ENCODE results near the gene NPIPB8.
"Not testable (repeated sequence)": the region's sequence is repeated elsewhere in the genome, so short reads cannot be mapped to it uniquely, and the experiment has no call there.

NPIPB8 gene

DNA sequence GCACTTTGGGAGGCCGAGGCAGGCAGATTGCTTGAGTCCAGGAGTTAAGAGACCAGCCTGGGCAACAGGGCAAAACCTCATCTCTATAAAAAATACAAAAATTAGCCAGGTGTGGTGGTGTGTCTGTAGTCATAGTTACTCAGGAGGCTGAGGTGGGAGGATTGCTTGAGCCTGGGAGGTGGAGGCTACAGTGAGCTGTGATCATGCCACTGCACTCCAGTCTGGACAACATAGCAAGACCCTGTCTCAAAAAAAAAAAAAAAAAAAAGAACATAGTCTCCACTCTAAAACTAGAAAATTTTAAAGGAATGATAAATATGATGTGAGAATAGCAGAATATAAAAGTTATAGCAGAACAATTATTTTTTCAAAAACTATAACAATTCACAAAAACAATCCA, 17.5 kb upstream of the NPIPB8 start:
- H3K4me3 ChIP-seq (ENCODE audit: low read length); H3K36me3 ChIP-seq (ENCODE audit: control insufficient read depth, low read depth, low read length); H3K27me3 ChIP-seq (ENCODE audit: control insufficient read depth, insufficient read depth, low read length); H3K4me1 ChIP-seq (ENCODE audit: control insufficient read depth, low read depth, low read length); H3K9me3 ChIP-seq (ENCODE audit: control insufficient read depth, low read depth, low read length); H3K27ac ChIP-seq (ENCODE audit: low read length); H3K9ac ChIP-seq (ENCODE audit: low read length): not testable (repeated sequence)

DNA sequence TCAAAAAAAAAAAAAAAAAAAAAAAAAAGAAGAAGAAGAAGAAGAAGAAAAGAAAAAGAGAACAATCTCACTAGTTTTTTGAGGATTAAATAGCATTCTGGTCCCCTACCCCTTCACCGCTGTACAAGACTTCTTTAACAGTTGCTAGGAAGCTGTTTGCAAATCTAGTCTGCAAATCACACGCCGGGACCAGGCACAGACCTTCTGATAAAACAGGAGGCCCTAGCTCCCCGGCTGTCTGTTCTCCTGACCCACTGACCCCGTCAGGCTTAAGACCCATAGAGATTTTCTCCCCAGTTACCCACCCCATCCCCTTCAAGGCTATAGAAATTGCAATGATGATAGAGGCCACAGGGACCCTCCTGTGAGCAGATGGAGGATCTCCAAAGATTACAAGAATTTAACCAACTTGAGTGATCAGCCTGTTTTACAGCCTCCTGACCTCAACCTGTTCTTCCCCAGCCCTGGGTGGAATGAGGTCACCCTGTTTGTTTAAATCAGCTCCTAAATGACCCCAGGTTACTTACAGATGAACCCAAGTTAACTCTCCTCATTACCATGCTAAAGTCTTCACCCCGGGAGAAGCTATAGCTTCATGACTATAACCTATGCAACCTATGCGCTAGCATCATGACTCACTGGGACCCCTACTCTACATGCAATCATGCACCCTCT, 16.2 kb upstream of the NPIPB8 start:
- Histone ChIP-seq H3K27ac (ENCODE audit: low read length) (no peak overlapping the region), H3K27me3 (ENCODE audit: control insufficient read depth, insufficient read depth, low read length) (no peaks in the 10 kb centered on the region), H3K9me3 (ENCODE audit: control insufficient read depth, low read depth, low read length) (no peaks in the 10 kb centered on the region), H3K4me1 (ENCODE audit: control insufficient read depth, low read depth, low read length) (peaks cover 8% of the 10 kb centered on the region), H3K9ac (ENCODE audit: low read length) (no peak overlapping the region), H3K4me3 (ENCODE audit: low read length) (no peak overlapping the region), H3K36me3 (ENCODE audit: control insufficient read depth, low read depth, low read length) (no peaks in the 10 kb centered on the region)

DNA sequence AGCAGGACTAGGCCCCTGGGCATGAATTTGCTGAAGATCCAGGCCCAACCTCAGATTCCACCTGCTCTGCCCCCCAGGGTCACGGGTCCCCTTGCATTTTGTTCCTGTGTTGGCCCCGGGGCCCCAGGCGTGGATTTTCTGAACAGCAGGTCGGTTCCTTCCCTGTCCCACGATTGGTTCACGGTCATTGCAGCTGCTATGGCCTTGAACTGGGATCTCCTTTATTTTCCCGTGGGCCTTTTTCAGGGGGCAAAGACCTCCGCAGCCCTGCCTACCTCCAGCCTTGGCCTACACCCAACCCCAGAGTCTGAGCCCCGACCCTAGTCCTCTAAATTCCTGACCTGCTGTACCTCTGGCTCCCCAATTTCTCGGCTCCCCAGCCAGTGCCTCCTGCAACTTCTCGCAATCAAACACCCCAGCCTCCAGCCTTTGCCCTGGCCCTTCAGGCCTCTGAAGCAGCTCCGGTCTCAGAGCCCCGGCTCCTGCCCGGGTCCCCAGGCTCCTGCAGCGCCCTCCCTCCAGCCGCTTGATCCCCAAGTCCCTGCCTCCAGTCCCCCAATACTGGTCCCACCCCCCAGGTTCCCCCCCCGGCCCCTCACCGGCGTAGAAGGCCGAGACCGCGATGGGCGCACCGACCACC, 15.2 kb upstream of the NPIPB8 start:
- not testable (repeated sequence) for H3K4me3 ChIP-seq (ENCODE audit: low read length); H3K27me3 ChIP-seq (ENCODE audit: control insufficient read depth, insufficient read depth, low read length); H3K4me1 ChIP-seq (ENCODE audit: control insufficient read depth, low read depth, low read length); H3K9me3 ChIP-seq (ENCODE audit: control insufficient read depth, low read depth, low read length); H3K27ac ChIP-seq (ENCODE audit: low read length); H3K9ac ChIP-seq (ENCODE audit: low read length); H3K36me3 ChIP-seq (ENCODE audit: control insufficient read depth, low read depth, low read length)

DNA sequence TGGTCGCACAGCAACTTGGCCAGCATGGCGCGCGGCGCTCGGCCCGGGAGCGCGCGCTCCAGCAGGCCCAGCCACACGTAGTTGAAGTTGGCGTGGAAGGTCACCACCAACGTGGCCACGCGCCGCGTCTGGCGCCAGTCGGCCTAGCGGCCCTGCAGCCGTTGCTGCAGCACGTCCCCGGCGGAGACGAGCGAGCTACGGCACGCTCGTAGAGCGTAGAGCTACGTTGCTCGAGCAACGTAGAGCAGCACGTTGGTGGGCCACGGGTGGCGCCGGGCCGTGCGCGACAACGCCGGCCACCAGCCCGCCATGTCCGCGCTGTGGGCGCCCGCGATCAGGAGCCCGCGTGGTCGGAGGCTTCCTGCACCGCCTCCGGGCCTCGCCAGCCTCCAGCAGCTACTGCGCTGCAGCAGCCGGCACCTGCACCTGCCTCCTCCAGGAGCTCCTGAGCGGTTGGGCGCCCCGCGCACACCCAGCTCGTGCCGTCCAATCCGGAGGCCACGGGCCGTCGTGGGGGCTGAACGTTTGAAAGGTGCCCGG, 14.6 kb upstream of the NPIPB8 start:
- Histone ChIP-seq H3K9ac (ENCODE audit: low read length) (no peak overlapping the region), H3K36me3 (ENCODE audit: control insufficient read depth, low read depth, low read length) (no peaks in the 10 kb centered on the region), H3K27me3 (ENCODE audit: control insufficient read depth, insufficient read depth, low read length) (no peaks in the 10 kb centered on the region), H3K27ac (ENCODE audit: low read length) (no peak overlapping the region), H3K9me3 (ENCODE audit: control insufficient read depth, low read depth, low read length) (no peaks in the 10 kb centered on the region), H3K4me3 (ENCODE audit: low read length) (no peak overlapping the region), H3K4me1 (ENCODE audit: control insufficient read depth, low read depth, low read length) (no peaks in the 10 kb centered on the region)

DNA sequence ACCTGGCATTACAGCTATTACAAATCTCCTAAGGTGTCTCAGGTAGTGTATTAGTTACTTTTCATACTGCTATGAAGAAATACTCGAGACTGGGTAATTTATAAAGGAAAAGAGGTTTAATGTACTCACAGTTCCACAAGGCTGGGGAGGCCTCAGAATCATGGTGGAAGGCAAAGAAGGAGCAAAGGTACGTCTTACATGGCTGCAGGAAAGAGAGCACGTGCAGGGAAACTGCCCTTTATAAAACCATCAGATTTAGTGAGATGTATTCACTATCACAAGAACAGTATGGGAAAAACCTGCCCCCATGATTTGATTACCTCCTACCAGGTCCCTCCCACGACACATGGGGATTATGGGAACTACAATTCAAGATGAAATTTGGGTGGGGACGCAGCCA, 7.0 kb upstream of the NPIPB8 start:
- not testable (repeated sequence) for H3K27ac ChIP-seq (ENCODE audit: low read length); H3K4me1 ChIP-seq (ENCODE audit: control insufficient read depth, low read depth, low read length); H3K27me3 ChIP-seq (ENCODE audit: control insufficient read depth, insufficient read depth, low read length); H3K9me3 ChIP-seq (ENCODE audit: control insufficient read depth, low read depth, low read length); H3K36me3 ChIP-seq (ENCODE audit: control insufficient read depth, low read depth, low read length); H3K9ac ChIP-seq (ENCODE audit: low read length); H3K4me3 ChIP-seq (ENCODE audit: low read length)

DNA sequence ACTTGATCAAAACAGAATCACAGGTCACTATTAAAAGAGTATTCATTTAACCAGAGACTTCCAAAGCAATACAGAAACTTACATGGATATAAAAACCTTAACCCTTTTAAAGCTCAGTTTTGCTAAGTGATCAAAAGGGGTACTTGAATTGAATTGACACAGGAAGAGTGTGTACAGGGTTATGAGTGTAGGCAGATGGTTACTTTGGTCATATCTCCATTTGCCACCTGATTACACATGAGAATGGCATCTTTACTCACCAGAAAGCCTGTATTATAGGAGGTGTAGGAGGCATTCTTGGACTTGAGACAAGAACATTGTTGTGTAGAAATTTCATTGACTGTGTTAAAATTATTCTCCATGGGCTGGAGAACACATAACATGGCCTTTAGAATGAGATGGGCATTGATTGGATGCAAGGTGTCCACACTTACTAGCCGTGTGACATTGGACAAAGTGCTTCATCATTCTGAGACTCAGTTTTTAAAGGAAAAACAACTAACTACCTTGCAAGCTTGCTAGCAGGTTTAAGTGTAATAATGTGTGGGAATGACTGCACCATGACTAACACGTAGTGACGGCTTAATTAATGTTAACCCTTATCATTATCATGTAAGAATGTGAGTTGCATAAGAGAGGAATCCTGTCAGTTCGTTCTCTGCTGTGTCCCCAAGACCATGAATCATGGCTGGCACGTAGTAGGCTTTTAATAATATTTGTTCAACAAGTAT, 1.6 kb upstream of the NPIPB8 start:
- not testable (repeated sequence) for H3K9ac ChIP-seq (ENCODE audit: low read length); H3K4me3 ChIP-seq (ENCODE audit: low read length); H3K4me1 ChIP-seq (ENCODE audit: control insufficient read depth, low read depth, low read length); H3K27ac ChIP-seq (ENCODE audit: low read length); H3K36me3 ChIP-seq (ENCODE audit: control insufficient read depth, low read depth, low read length); H3K9me3 ChIP-seq (ENCODE audit: control insufficient read depth, low read depth, low read length); H3K27me3 ChIP-seq (ENCODE audit: control insufficient read depth, insufficient read depth, low read length)

DNA sequence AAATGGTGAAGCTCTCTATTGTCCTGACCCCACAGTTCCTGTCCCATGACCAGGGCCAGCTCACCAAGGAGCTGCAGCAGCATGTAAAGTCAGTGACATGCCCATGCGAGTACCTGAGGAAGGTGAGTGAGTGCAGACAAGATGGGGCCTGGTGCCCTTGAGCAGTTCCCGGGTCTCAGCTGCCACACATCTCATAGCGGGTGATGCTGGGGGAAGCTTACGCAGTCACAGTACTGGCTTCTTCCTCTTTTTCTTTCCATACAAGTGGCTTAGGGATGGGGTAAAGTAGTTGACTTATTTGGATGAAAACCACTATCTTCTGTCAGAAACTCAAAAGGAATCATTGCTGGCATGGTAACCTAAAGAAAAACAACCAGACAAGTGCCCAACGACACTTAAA, 494 bp downstream of the NPIPB8 start:
- not testable (repeated sequence) for H3K4me3 ChIP-seq (ENCODE audit: low read length); H3K9ac ChIP-seq (ENCODE audit: low read length); H3K9me3 ChIP-seq (ENCODE audit: control insufficient read depth, low read depth, low read length); H3K27me3 ChIP-seq (ENCODE audit: control insufficient read depth, insufficient read depth, low read length); H3K27ac ChIP-seq (ENCODE audit: low read length); H3K4me1 ChIP-seq (ENCODE audit: control insufficient read depth, low read depth, low read length); H3K36me3 ChIP-seq (ENCODE audit: control insufficient read depth, low read depth, low read length)

DNA sequence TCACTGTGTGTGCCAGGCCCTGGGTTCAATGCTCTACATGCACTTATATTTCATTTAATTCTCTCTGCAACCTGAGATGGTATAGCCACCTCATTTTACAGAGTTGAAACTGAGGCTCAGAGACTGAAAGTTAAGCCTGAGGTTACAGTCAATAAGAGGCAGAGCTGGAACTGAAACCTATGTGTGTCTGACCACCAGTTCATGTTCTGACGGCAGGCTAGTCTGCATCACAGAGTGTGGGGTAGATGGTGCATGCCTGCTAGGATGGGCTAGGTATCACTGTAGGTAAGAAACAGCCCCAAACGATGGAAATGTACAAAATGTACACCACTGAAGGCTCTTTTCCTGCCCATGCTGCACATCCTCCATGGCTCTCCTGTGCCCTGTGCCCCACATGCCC, 2.1 kb downstream of the NPIPB8 start:
- not testable (repeated sequence) for H3K9ac ChIP-seq (ENCODE audit: low read length); H3K36me3 ChIP-seq (ENCODE audit: control insufficient read depth, low read depth, low read length); H3K4me3 ChIP-seq (ENCODE audit: low read length); H3K4me1 ChIP-seq (ENCODE audit: control insufficient read depth, low read depth, low read length); H3K27me3 ChIP-seq (ENCODE audit: control insufficient read depth, insufficient read depth, low read length); H3K9me3 ChIP-seq (ENCODE audit: control insufficient read depth, low read depth, low read length); H3K27ac ChIP-seq (ENCODE audit: low read length)

DNA sequence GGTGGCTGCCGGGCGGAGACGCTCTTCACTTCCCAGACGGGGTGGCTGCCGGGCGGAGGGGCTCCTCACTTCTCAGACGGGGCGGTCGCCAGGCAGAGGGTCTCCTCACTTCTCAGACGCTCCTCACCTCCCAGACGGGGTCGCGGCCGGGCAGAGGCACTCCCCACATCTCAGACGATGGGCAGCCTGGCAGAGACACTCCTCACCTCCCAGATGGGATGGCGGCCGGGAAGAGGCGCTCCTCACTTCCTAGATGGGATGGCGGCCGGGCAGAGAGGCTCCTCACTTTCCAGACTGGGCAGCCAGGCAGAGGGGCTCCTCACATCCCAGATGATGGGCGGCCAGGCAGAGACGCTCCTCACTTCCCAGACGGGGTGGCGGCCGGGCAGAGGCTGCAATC, 28.4 kb downstream of the NPIPB8 start:
- H3K36me3 ChIP-seq (ENCODE audit: control insufficient read depth, low read depth, low read length); H3K27ac ChIP-seq (ENCODE audit: low read length); H3K27me3 ChIP-seq (ENCODE audit: control insufficient read depth, insufficient read depth, low read length); H3K4me3 ChIP-seq (ENCODE audit: low read length); H3K9me3 ChIP-seq (ENCODE audit: control insufficient read depth, low read depth, low read length); H3K9ac ChIP-seq (ENCODE audit: low read length); H3K4me1 ChIP-seq (ENCODE audit: control insufficient read depth, low read depth, low read length): not testable (repeated sequence)

DNA sequence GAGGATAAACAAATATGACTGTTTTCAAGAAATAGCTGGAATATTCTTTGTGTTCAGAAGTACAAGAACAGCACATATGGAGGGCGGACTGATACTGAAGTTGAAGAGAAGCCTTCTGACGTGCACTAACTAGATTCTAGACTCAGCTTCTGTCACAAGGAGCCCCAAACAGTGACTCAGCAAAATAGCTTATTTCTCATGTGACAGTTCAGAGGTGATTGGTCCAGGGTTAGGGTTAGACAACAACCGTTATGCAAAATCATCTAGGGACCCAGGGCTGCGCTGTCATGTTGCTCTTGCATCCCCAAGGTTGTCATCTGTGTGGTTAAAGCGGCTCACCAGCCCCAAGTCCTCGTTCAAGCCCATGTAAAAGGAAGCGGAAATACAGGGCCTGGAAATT, 29.6 kb downstream of the NPIPB8 start:
- H3K27me3 ChIP-seq (ENCODE audit: control insufficient read depth, insufficient read depth, low read length); H3K9ac ChIP-seq (ENCODE audit: low read length); H3K27ac ChIP-seq (ENCODE audit: low read length); H3K4me1 ChIP-seq (ENCODE audit: control insufficient read depth, low read depth, low read length); H3K9me3 ChIP-seq (ENCODE audit: control insufficient read depth, low read depth, low read length); H3K36me3 ChIP-seq (ENCODE audit: control insufficient read depth, low read depth, low read length); H3K4me3 ChIP-seq (ENCODE audit: low read length): not testable (repeated sequence)

DNA sequence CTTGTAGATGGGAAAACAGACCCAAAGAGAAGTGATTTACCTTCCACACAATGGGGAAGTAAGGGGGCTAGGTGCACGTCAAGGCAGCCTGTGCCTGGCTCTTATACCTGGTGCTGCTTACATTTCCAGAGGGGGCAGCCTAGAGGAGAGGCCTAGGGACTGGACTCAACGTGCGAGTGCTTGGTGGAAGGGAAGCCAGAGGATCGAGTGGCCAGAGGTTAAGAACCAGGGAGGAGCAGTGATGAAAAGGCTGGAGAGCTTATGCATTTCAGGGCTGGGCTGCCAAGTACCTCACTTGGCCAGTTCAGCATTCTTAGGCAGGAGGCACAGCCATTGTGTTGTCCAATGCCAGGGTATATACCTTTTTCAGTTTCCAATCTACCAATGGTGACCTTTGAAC, 30.3 kb downstream of the NPIPB8 start:
- H3K27ac ChIP-seq (ENCODE audit: low read length); H3K27me3 ChIP-seq (ENCODE audit: control insufficient read depth, insufficient read depth, low read length); H3K4me1 ChIP-seq (ENCODE audit: control insufficient read depth, low read depth, low read length); H3K9ac ChIP-seq (ENCODE audit: low read length); H3K4me3 ChIP-seq (ENCODE audit: low read length); H3K9me3 ChIP-seq (ENCODE audit: control insufficient read depth, low read depth, low read length); H3K36me3 ChIP-seq (ENCODE audit: control insufficient read depth, low read depth, low read length): not testable (repeated sequence)

All from iPS-18a (cell line).